A549 (cell line): Measurements from ENCODE around the gene LUZP2. TPM values are rescaled to one million over a fixed set of nuclear protein-coding genes. Genes with fewer than 3 reads are reported as not detected.

Source experiments
- ATAC-seq, 2 experiments: fragments of 200-7000 bp in 1 of 2; fragments of >200 bp in 1 of 2; cut with Nextera tagmentation in 1 of 2; cut with Tn5 transposase in 1 of 2; 3 replicates each; pipeline versions ENCODE4 v1.8.0 to v1.9.1; 2018 to 2020; ENCODE audit warnings: mild to moderate bottlenecking in 1 of 2, moderate library complexity in 1 of 2
- CTCF ChIA-PET: fragments of 300-600 bp; sonication (Branson Sonifier 250); formaldehyde crosslinking; extraction: SDS; loops from one replicate; lab custom pipeline; 2021; ENCODE audit warnings: antibody characterized with exemption, inconsistent platforms; lab: Yijun Ruan, JAX
- POLR2A ChIA-PET: fragments of 350-600 bp; formaldehyde crosslinking; extraction: SDS; loops from one replicate; lab custom pipeline; 2021; ENCODE audit warnings: antibody characterized with exemption, inconsistent platforms; lab: Yijun Ruan, JAX
- DNase-seq, 2 experiments: peaks; one replicate each; pipeline versions ENCODE4 v3.0.0 to v3.0.0-alpha.2; 2011 to 2016; ENCODE audit warnings: low read depth in 1 of 2, low spot score in 1 of 2
- FAIRE-seq: peaks from 2 replicates; lab custom pipeline; 2011; peaks lifted over from hg19 to GRCh38; lab: Jason Lieb, UNC
- H3K27ac ChIP-seq, 2 experiments: fragments of >200 bp; sonication (Bioruptor Twin); formaldehyde crosslinking; 3 replicates each; pipeline ENCODE4 v1.5.1; 2016 to 2017
- H3K4me1 ChIP-seq: fragments of >200 bp; sonication (Bioruptor Twin); formaldehyde crosslinking; 3 replicates; pipeline ENCODE4 v1.6.1; 2016
- H3K4me2 ChIP-seq: fragments of >200 bp; sonication (Bioruptor Twin); formaldehyde crosslinking; 3 replicates; pipeline ENCODE4 v1.6.1; 2016
- H3K4me3 ChIP-seq: fragments of >200 bp; sonication (Bioruptor Twin); formaldehyde crosslinking; 3 replicates; pipeline ENCODE4 v1.5.1; 2016
- H3K9me3 ChIP-seq: fragments of >200 bp; sonication (Bioruptor Twin); formaldehyde crosslinking; 3 replicates; pipeline ENCODE4 v1.6.1; 2016
- CBX2 ChIP-seq: fragments of 200-600 bp; sonication (generic); IDR thresholded peaks from 2 replicates; pipeline ENCODE4 v1.6.1; 2016; ENCODE audit warnings: low read depth, mild to moderate bottlenecking, borderline replicate concordance
- CHD4 ChIP-seq: fragments of 200-600 bp; sonication (generic); IDR thresholded peaks from 2 replicates; pipeline ENCODE4 v1.6.1; 2016; ENCODE audit warnings: antibody characterized with exemption, mild to moderate bottlenecking, borderline replicate concordance
- ELK1 ChIP-seq: fragments of 150-350 bp; IDR thresholded peaks from 2 replicates; pipeline ENCODE4 v1.6.1; 2014; ENCODE audit warnings: low read depth, mild to moderate bottlenecking, low read length
- EP300 ChIP-seq, 2 experiments: fragments of >200 bp; sonication (Bioruptor Twin); formaldehyde crosslinking; IDR thresholded peaks; 2 replicates in 1 of 2; 3 replicates in 1 of 2; pipeline ENCODE4 v1.6.1; 2016 to 2017
- FOSL2 ChIP-seq, 2 experiments: fragments of 450-650 bp in 1 of 2; fragments of >200 bp in 1 of 2; sonication (Bioruptor Twin) in 1 of 2; formaldehyde crosslinking; IDR thresholded peaks; 2 replicates each; pipeline versions ENCODE4 v1.5.0 to v1.6.1; 2016 to 2020; ENCODE audit warnings: mild to moderate bottlenecking in 1 of 2, moderate library complexity in 1 of 2
- GATA3 ChIP-seq: IDR thresholded peaks from 2 replicates; pipeline ENCODE4 v1.6.1; 2012; ENCODE audit warnings: borderline replicate concordance
- HDAC2 ChIP-seq: fragments of 200-600 bp; sonication (generic); IDR thresholded peaks from 2 replicates; pipeline ENCODE4 v1.6.1; 2016
- HEYL ChIP-seq: fragments of 250-450 bp; sonication (Bioruptor Pico); IDR thresholded peaks from 2 replicates; pipeline ENCODE4 v1.8.0; 2021; ENCODE audit warnings: mild to moderate bottlenecking, moderate library complexity
- HMGXB4 ChIP-seq: fragments of 250-450 bp; sonication (Bioruptor Pico); IDR thresholded peaks from 2 replicates; pipeline ENCODE4 v1.5.0; 2021; ENCODE audit warnings: mild to moderate bottlenecking, moderate library complexity, borderline replicate concordance
- HOXB13 ChIP-seq: fragments of 250-450 bp; sonication (Bioruptor Pico); IDR thresholded peaks from 2 replicates; pipeline ENCODE4 v1.5.0; 2020; ENCODE audit warnings: low read depth, mild to moderate bottlenecking, moderate library complexity
- HOXB5 ChIP-seq: fragments of 250-450 bp; sonication (Bioruptor Pico); IDR thresholded peaks from 2 replicates; pipeline ENCODE4 v1.5.0; 2020; ENCODE audit warnings: mild to moderate bottlenecking, moderate library complexity
- JUNB ChIP-seq: fragments of >200 bp; sonication (Bioruptor Twin); formaldehyde crosslinking; IDR thresholded peaks from 2 replicates; pipeline ENCODE4 v1.6.1; 2016
- KDM1A ChIP-seq: fragments of 200-600 bp; sonication (generic); IDR thresholded peaks from 2 replicates; pipeline ENCODE4 v1.6.1; 2016; ENCODE audit warnings: low read depth, mild to moderate bottlenecking
- MAFK ChIP-seq: fragments of 450-650 bp; IDR thresholded peaks from 2 replicates; pipeline ENCODE4 v1.6.1; 2014; ENCODE audit not compliant: partially characterized antibody
- NFE2L2 ChIP-seq: fragments of 150-350 bp; conservative IDR thresholded peaks from 2 replicates; pipeline ENCODE4 v1.6.1; 2014; ENCODE audit warnings: low read length
- POLR2A ChIP-seq: IDR thresholded peaks from 2 replicates; pipeline ENCODE4 v1.6.1; 2012; ENCODE audit warnings: mild to moderate bottlenecking, low read length
- POLR2AphosphoS2 ChIP-seq: conservative IDR thresholded peaks from 2 replicates; pipeline ENCODE4 v1.6.1; 2012; ENCODE audit warnings: low read length, improper control_type of control experiment, inconsistent platforms
- RAD21 ChIP-seq, 2 experiments: fragments of >200 bp in 1 of 2; sonication (Bioruptor Twin) in 1 of 2; formaldehyde crosslinking in 1 of 2; IDR thresholded peaks in 1 of 2; conservative IDR thresholded peaks in 1 of 2; 2 replicates in 1 of 2; 3 replicates in 1 of 2; pipeline ENCODE4 v1.6.1; 2012 to 2018; ENCODE audit warnings: inconsistent platforms in 1 of 2
- RARB ChIP-seq: fragments of 250-450 bp; sonication (Bioruptor Pico); IDR thresholded peaks from 2 replicates; pipeline ENCODE4 v1.8.0; 2021; ENCODE audit warnings: mild to moderate bottlenecking, moderate library complexity
- RCOR1 ChIP-seq: fragments of 150-350 bp; IDR thresholded peaks from 2 replicates; pipeline ENCODE4 v1.6.1; 2014; ENCODE audit warnings: antibody characterized with exemption, low read length, low read depth
- RNF2 ChIP-seq: fragments of 200-600 bp; sonication (generic); IDR thresholded peaks from 2 replicates; pipeline ENCODE4 v1.6.1; 2016; ENCODE audit warnings: low read depth, mild to moderate bottlenecking, antibody characterized with exemption, moderate library complexity, borderline replicate concordance
- TP53 ChIP-seq: fragments of 250-450 bp; sonication (Bioruptor Pico); IDR thresholded peaks from 2 replicates; pipeline ENCODE4 v1.5.0; 2021; ENCODE audit warnings: mild to moderate bottlenecking, moderate library complexity
- ZC3H11A ChIP-seq: fragments of 450-650 bp; IDR thresholded peaks from 2 replicates; pipeline ENCODE4 v1.6.1; 2014; ENCODE audit warnings: antibody characterized with exemption, mild to moderate bottlenecking
- ZFP36 ChIP-seq: fragments of 450-650 bp; IDR thresholded peaks from 2 replicates; pipeline ENCODE4 v1.6.1; 2014; ENCODE audit warnings: borderline replicate concordance; ENCODE audit not compliant: partially characterized antibody
- WGBS: methylation state at CpG from one replicate; pipeline ENCODE4 v1.1.6; 2017; ENCODE audit errors: missing lambda C conversion rate; 5-methylcytosine and 5-hydroxymethylcytosine counted together
- polyA plus RNA-seq, 4 experiments: library from polyadenylated mRNA; depleted of rRNA in 3 of 4; stranded (reverse); fragments of >200 nt; fragmentation: RNase III in 1 of 4; extraction: RNeasy Plus Mini Kit Qiagen cat#74134 plus additional on column Dnase treatment in 1 of 4; gene quantifications; 2 replicates in 3 of 4; 3 replicates in 1 of 4; pipeline ENCODE4 v1.2.3, GENCODE V29; 2011 to 2017

The LUZP2 gene
- polyA plus RNA-seq, 2 of the 4 experiments (the other 2 are of a cell fraction): not detected

GRCh38 chr11:25048632-25049031 is 551.8 kb downstream of the LUZP2 start:
- no peak for DNase-seq
- Histone ChIP-seq H3K4me1 (no peaks in the 10 kb centered on the region), H3K4me3 (no peak overlapping the region), H3K9me3 (no peaks in the 10 kb centered on the region), H3K4me2 (no peak overlapping the region), H3K27ac (no peak overlapping the region)
- ChIA-PET POLR2A (no interaction called here), CTCF (no interaction called here)
- no peak for FAIRE-seq
- TF ChIP-seq CBX2 (no peak), TP53 (CRISPR knock-in tag) (no peak)
- WGBS: 4% methylated on average over 1 of the region's 1 CpG
- ATAC-seq: no peak

GRCh38 chr11:25052844-25053243 is 556.0 kb downstream of the LUZP2 start:
- CTCF ChIA-PET: no interaction called here

GRCh38 chr11:25057861-25058260 is 561.0 kb downstream of the LUZP2 start:
- no peak for TF ChIP-seq POLR2AphosphoS2
- no peak for TF ChIP-seq ZC3H11A
- no peak for TF ChIP-seq RCOR1
- no peak for TF ChIP-seq ZFP36
- TF ChIP-seq ELK1: no peak
- TF ChIP-seq KDM1A: no peak
- no peak for TF ChIP-seq HOXB5 (CRISPR knock-in tag)
- no peak for TF ChIP-seq POLR2A
- TF ChIP-seq RAD21 (conservative IDR thresholded peaks at IDR 0.05 in 1 of 2, IDR thresholded peaks at IDR 0.05 in 1 of 2): no peak
- TF ChIP-seq GATA3: no peak
- no peak for TF ChIP-seq HOXB13
- FAIRE-seq (no peak), DNase-seq (no peak), ATAC-seq (no peak)
- no peak overlapping the region for H3K4me2 ChIP-seq
- no peaks in the 10 kb centered on the region for H3K9me3 ChIP-seq
- H3K4me3 ChIP-seq: no peak overlapping the region
- POLR2A ChIA-PET: no interaction called here
- CTCF ChIA-PET: no interaction called here
- H3K4me1 ChIP-seq: no peaks in the 10 kb centered on the region
- no peak overlapping the region for H3K27ac ChIP-seq

More at GRCh38 chr11:25052844-25053243, 556.0 kb downstream of the LUZP2 start:
- H3K4me3 ChIP-seq: no peak overlapping the region
- no peak for FAIRE-seq
- no peak for DNase-seq
- POLR2A ChIA-PET: no interaction called here
- TF ChIP-seq RARB (CRISPR knock-in tag) (no peak), HDAC2 (no peak), FOSL2 (IDR thresholded peaks at IDR 0.05) (no peak), FOSL2 (CRISPR knock-in tag; IDR thresholded peaks at IDR 0.05) (no peak), TP53 (CRISPR knock-in tag) (no peak), POLR2A (no peak), EP300 (IDR thresholded peaks at IDR 0.05) (no peak), RNF2 (no peak), MAFK (no peak), HEYL (CRISPR knock-in tag) (no peak), CHD4 (no peak), POLR2AphosphoS2 (no peak)
- no peak for ATAC-seq
- no peak overlapping the region for H3K27ac ChIP-seq
- no peaks in the 10 kb centered on the region for H3K4me1 ChIP-seq
- no peak overlapping the region for H3K4me2 ChIP-seq
- no peaks in the 10 kb centered on the region for H3K9me3 ChIP-seq

- no peak overlapping the region for H3K4me2 ChIP-seq
- FAIRE-seq (no peak), ATAC-seq (peak in 1 of 2 experiments; percentile 59; a peak in 1 of 6 replicates), DNase-seq (peak in 1 of 2 experiments; percentile 29)
- POLR2A ChIA-PET: no interaction called here
- no peak overlapping the region for H3K27ac ChIP-seq
- CTCF ChIA-PET: no interaction called here
- WGBS: 3% methylated on average over 1 of the region's 1 CpG
- H3K4me3 ChIP-seq: no peak overlapping the region
- no peaks in the 10 kb centered on the region for H3K4me1 ChIP-seq
- peak; percentile 60 for TF ChIP-seq JUNB
- 0 out of 2 replicates have a peak, but pooled peaks have one; percentile 7 for TF ChIP-seq NFE2L2
- peak; percentile 27; the same call in 1 of the 2 replicates for TF ChIP-seq GATA3
- no peak for TF ChIP-seq HMGXB4 (CRISPR knock-in tag)
- TF ChIP-seq ZFP36: no peak
- TF ChIP-seq FOSL2 (IDR thresholded peaks at IDR 0.05): peak; percentile 52; the same call in 1 of the 2 replicates
- peak; percentile 73 for TF ChIP-seq FOSL2 (CRISPR knock-in tag; IDR thresholded peaks at IDR 0.05)
- no peaks in the 10 kb centered on the region for H3K9me3 ChIP-seq
Observed at GRCh38 chr11:25065746-25066145, 568.9 kb downstream of the LUZP2 start.
